AG10803 (cell line): ENCODE measurements around the gene FHIT.

Experiments
- DNase-seq: peaks from one replicate; pipeline ENCODE4 v3.0.0; 2010; ENCODE audit warnings: low read depth
- H3K4me3 ChIP-seq: 2 replicates; pipeline ENCODE4 v1.5.1; 2011; ENCODE audit warnings: mild to moderate bottlenecking, low read length, control low read depth
- TF ChIP-seq, protein P1 (sequence below): conservative IDR thresholded peaks from 2 replicates; pipeline ENCODE4 v1.5.1; 2011; ENCODE audit warnings: mild to moderate bottlenecking, low read length, control low read depth, inconsistent platforms

The FHIT gene

DNA sequence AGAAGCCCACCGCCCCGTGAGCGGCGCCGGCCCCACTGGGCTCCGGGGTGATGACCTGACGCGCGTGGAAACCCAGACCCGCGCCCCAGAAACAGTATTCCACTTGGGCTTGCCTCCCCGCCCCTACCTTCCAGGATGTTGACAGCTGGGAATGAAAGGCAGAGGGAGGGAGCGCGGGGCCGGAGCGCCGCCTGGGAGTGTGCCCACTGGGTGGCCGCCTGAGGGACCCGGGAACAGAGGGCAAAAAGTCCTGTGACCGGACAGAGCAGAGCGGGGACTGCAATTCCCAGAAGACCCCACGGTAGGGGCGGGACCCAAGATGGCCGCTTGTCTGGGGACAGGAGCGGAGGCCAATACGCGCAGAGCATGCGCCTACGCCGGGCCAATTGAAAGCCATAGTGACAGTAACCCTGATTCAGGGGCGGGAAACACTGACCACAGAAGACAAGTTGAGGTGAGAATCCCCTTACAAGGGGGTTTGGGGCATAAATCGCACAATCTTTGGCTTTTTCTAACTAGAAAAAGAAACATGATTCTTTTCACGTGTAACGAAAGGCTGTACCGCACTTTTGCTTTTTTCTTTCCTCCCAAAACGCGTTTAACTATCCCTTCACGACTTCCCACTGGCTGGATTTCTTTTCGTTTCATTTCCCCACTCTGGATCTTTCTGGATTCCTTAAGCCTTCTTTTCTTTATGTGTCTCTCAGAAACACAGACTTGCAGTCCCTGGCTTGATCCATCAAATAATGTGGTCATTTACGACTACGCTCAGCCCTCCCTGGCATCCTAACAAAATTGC is at the start of gene FHIT:
FHIT (minus strand) TSS at position 279 of the 799 bp plus-strand sequence.
- peak; percentile 90 for DNase-seq
- H3K4me3 ChIP-seq: peak within 1 kb of the TSS; percentile 83
- TF ChIP-seq, protein P1, sequence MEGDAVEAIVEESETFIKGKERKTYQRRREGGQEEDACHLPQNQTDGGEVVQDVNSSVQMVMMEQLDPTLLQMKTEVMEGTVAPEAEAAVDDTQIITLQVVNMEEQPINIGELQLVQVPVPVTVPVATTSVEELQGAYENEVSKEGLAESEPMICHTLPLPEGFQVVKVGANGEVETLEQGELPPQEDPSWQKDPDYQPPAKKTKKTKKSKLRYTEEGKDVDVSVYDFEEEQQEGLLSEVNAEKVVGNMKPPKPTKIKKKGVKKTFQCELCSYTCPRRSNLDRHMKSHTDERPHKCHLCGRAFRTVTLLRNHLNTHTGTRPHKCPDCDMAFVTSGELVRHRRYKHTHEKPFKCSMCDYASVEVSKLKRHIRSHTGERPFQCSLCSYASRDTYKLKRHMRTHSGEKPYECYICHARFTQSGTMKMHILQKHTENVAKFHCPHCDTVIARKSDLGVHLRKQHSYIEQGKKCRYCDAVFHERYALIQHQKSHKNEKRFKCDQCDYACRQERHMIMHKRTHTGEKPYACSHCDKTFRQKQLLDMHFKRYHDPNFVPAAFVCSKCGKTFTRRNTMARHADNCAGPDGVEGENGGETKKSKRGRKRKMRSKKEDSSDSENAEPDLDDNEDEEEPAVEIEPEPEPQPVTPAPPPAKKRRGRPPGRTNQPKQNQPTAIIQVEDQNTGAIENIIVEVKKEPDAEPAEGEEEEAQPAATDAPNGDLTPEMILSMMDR: no peak

DNA sequence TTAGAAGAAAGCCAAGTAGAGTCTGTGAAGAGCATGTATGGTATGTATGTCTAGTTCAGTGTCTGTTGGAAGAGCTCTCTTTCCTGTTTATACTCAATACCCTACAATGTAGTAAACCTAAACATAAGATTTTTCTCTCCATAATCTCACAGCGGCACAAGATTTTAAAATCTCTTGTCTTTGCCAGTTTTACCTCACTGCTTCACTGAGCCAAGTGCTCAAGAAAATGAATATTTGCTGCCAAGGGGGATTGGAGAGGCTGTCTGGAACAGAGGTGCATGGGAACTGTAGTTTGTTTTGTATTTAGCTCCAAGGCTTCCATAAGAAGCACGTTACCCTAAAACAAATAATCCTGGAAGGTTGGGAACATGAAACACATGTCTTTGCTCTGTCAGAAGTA is 49.5 kb upstream of the FHIT start:
- TF ChIP-seq, protein P1: no peak
- no peak for DNase-seq
- H3K4me3 ChIP-seq: no peak overlapping the region

DNA sequence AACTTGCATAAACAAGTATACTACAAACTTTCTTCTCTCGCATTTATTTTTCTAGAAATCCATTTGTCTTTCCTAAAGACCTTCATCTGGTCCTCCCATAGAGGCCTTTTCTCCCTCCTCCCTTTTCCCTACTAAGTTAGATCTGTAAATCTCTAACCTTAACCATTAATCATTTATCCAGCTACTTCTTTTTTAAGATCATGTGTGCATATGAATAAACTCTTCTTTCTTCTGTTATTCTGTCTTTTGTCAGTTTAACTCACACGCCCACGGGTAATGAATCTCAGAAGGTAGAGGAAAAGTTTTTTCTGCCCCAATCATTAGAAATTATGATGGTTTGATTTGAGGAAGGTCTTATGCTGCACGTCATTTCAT is 48.7 kb upstream of the FHIT start:
- TF ChIP-seq, protein P1: no peak
- no peak for DNase-seq

DNA sequence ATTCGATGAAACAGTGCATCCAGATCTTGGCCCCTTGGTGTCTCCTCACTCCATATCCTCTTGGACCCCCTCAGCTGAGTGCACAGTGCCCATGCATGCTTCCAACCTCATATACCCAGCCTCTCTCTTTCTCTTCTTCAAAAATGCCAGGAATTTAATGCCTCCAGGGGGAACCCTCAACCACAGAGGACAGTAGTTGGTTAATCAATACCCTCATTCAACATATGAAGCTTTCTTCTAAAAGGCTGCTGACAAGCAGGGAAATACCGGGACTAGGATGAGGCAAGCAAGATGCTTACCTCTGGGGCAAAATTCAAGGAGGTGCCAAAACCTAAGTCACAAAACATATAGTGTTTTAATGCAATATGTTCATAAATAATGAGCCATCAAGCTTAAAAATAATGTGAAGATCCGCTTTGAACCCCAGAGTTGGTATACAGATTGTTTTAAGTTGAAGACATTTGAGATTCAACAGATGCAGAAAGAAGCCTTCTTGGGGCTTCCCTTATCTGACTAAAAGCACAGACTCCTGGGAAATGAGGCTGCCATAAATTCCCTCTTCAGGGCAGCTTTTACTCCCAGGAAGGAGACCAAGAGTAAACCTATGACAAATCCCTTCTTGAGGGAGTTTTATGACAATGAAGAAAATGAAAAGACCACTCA is 48.2 kb upstream of the FHIT start:
- H3K4me3 ChIP-seq: no peak overlapping the region
- TF ChIP-seq, protein P1: no peak
- no peak for DNase-seq

More for the DNA sequence above, 48.7 kb upstream of the FHIT start:
- no peak overlapping the region for H3K4me3 ChIP-seq

DNA sequence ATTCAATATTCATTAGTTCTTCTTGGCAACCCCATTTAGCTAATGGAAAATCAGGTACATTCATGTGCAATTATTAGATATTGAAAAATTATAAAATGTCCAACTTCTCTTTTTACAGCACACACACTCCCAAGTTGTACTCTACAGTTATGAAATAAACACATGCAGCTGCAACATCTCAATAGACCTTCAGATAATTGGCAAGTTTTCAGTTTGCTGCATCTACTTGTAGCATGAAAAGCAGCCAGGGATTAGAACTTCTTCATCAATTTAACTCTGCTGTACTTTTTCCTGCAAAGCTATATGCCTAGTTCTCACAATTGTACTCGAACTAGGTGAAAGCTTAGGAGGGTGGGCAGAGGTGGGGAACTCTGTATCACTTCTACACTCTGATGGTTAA is 46.6 kb upstream of the FHIT start:
- no peak overlapping the region for H3K4me3 ChIP-seq
- TF ChIP-seq, protein P1: no peak
- DNase-seq: no peak

DNA sequence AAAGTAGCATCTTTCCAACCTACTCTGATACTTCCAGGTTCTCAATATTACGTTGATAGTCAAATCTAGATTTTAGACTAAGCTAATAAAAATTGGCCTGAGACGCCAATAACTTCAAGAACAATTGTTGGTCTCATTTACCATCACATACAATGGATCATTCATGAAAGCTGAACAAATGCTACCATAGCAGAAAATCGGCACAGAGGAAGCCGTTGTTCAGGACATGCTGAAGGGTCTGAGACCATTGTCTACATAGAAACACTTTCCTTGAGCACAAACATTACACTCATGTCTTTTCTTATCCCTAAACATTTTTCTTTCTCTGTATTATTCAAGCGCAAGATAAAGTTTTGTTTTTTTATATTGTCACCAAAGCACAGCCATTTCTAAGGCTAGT is 37.2 kb upstream of the FHIT start:
- H3K4me3 ChIP-seq: no peak overlapping the region
- DNase-seq: no peak
- TF ChIP-seq, protein P1: no peak

DNA sequence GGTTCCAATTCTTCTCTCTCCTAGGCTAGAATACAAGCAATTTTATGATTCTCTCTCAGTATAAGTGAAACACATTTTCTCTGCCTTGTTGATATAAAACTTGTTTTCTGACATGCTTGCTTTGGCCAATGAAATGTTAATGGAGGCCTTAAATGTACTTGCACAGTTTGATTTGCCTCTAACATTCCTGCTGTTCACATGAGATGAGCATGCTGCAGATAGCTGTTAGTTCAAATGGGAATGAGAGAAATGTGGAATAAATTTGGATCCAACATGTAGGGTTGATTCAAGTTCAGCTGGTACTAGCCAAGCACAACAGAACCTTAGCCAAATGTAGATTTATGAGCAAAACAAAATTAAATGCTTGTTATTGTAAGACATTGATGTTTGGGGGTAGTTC is 32.6 kb upstream of the FHIT start:
- H3K4me3 ChIP-seq: no peak overlapping the region
- DNase-seq: no peak
- TF ChIP-seq, protein P1: no peak
